CD4-positive, alpha-beta T cell treated with Interleukin-2 at 100 ng/mL for 4 hours (primary cell): ENCODE results near the gene SERPINB12.

Experiments
- DNase-seq: peaks from one replicate; pipeline ENCODE4 v3.0.0-alpha.2; 2020; ENCODE audit warnings: low spot score

SERPINB12 gene

GRCh38 chr18:63603355-63603754, 61.2 kb downstream of the SERPINB12 start:
- DNase-seq: no peak

- no peak for DNase-seq
These were observed 61.6 kb downstream of the SERPINB12 start for GRCh38 chr18:63603772-63604171.

- no peak for DNase-seq
These were observed 62.8 kb downstream of the SERPINB12 start for GRCh38 chr18:63604791-63605567.

GRCh38 chr18:63606526-63606925, 64.4 kb downstream of the SERPINB12 start:
- no peak for DNase-seq

- DNase-seq: no peak
These were observed 71.3 kb downstream of the SERPINB12 start for GRCh38 chr18:63613420-63613819.

- DNase-seq: no peak
These were observed 75.1 kb downstream of the SERPINB12 start for GRCh38 chr18:63617049-63617914.

GRCh38 chr18:63617915-63618234, 75.7 kb downstream of the SERPINB12 start:
- DNase-seq: no peak
